GM21723 (cell line): Measurements from ENCODE around the gene SYT1.
"Not testable (repeated sequence)": the region's sequence is repeated elsewhere in the genome, so short reads cannot be mapped to it uniquely, and the experiment has no call there.

Experiments
- ATAC-seq: cut with Tn5 transposase; IDR thresholded peaks from one replicate; pipeline ENCODE4 v1.9.1; 2021; ENCODE audit warnings: mild to moderate bottlenecking, moderate library complexity; ENCODE audit not compliant: unreplicated experiment

The SYT1 gene

GRCh38 chr12:78966062-78966461 lies 101.5 kb downstream of the SYT1 start:
- no peak for ATAC-seq

GRCh38 chr12:78966926-78967325 lies 102.4 kb downstream of the SYT1 start:
- no peak for ATAC-seq

- ATAC-seq: no peak
Measured at GRCh38 chr12:78968226-78968625, 103.7 kb downstream of the SYT1 start.

DNA sequence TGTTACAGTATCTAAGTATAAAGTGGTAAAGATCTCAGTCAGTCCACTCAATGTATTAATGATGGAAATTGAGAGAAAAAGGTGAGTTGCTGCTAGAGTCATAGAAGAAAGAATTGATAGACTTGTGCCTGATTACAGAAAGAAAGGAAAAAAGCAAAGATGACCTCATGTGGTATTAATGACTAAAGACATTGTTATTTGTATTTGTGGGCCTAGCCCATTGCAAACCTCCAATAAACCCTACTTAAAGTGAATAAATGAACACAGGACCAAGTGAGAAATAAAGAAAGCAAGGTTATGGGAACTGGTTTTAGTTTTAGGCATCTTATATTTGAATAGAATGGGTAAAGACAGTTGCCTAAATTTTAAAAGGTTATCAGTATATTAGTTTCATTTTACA lies 105.5 kb downstream of the SYT1 start:
- no peak for ATAC-seq

DNA sequence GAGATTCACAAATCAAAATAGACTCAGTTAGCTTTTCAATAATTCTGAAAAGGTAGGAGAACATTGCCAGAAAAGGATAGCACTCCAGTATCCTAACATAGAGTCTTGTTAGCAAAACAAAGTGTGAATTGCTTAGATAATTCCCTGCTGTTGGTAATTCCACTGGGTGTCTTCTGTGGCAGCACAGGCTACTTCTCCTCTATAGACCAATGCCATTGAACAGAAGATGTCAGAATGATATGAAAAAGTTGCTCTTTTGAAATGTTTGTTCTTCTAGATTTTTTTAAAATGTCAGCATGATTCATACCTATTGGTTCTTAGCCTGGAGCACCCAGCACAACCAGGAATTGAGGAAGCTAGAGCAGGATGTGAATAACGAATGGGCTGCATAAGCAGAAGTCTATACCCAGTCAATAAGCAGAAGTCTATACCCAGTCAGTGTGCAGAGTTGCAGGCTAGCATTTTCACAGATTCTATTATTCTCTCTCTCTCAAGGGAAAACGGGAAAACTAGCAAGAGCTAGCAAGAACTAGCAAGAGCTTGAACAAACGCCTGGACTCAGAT lies 112.8 kb downstream of the SYT1 start:
- ATAC-seq: no peak

DNA sequence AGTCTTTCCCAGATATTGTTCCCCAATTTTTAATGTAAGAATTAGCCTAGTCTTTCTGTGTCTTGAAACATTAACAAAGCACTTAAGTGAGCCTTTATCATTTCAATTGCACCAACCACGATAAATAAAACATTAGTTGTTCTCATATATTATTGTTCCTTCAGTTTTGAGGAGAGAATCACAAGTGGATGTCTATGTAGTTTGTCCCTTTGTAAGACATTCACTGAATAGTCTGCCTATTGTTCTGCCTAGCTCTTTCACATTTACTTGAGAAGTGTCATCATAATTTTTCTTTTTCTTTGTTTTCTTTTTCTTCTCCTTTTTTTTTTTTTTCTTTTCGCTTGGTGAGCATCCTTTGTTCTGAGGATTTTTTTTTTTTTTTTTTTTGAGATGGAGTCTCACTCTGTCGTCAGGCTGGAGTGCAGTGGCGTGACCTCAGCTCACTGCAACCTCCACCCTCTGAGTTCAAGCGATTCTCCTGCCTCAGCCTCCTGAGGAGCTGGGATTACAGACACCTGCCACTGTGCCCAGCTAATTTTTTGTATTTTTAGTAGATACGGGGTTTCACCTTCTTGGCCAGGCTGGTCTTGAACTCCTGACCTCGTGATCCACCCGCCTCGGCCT lies 129.7 kb downstream of the SYT1 start:
- ATAC-seq: no peak

- no peak for ATAC-seq
Measured at GRCh38 chr12:79000501-79000900, 135.9 kb downstream of the SYT1 start.

GRCh38 chr12:79001404-79001803 lies 136.8 kb downstream of the SYT1 start:
- no peak for ATAC-seq

GRCh38 chr12:79006306-79006705 lies 141.7 kb downstream of the SYT1 start:
- peak; percentile 62 for ATAC-seq

- ATAC-seq: no peak
Measured at GRCh38 chr12:79008591-79008990, 144.0 kb downstream of the SYT1 start.

GRCh38 chr12:79012636-79013035 lies 148.1 kb downstream of the SYT1 start:
- no peak for ATAC-seq

- no peak for ATAC-seq
Measured at GRCh38 chr12:79016181-79016580, 151.6 kb downstream of the SYT1 start.

DNA sequence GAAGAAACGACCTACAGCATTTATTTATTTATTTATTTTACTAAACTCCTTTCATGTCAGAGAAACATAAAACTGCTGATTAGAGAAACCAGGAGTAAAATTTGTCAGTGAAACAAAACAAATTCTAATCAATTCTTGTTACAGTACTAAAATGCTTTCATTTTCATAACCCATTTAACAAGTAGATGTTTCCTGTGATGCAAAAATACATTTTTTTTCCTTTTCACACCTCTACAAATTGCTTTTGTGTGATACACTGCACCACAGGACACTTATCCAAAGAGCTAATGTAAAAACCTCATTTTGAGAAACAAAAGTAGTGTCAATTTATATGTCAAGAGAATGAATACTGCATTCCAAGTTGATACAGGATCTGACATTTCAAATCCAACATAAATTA lies 155.1 kb downstream of the SYT1 start:
- ATAC-seq: no peak

DNA sequence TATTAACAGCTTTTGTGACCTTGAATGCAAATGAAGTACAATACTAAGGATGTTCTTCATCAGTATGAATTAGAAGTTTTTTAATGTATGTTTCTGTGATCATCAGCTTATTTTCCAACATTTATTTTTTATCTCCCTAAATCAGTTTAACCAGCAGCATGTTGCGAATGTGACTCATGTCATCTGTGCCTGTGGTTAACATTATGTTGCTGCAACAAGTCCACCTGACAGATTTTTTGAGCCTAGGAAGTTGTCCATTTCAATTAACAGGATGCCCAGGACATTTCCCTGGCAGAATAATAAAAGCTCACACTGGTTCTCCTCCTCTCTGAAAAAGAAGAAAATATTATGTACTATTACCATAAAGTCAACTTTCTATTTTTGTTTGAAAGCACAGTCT lies 155.5 kb downstream of the SYT1 start:
- no peak for ATAC-seq

DNA sequence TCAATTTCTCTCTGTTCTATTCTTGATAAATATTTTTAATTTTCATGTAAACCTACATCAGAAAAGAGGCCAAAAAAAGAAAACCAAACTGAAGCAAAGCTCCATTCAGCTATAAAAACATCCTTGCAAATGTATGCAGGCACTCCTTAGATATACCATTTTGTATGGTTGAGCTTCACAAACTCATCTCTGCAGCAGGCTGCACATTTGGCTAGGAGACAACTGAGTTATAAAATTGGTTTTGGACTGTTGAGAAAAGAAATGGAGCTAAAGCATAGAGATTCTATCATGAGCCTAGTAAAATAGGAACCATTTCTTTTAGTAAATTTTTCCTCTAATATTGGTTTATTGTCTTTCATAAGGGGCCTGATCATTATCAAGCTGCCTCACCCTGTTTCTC lies 156.4 kb downstream of the SYT1 start:
- ATAC-seq: no peak

- ATAC-seq: no peak
Measured at GRCh38 chr12:79023261-79023660, 158.7 kb downstream of the SYT1 start.

GRCh38 chr12:79023784-79024183 lies 159.2 kb downstream of the SYT1 start:
- ATAC-seq: no peak

GRCh38 chr12:79033788-79034187 lies 169.2 kb downstream of the SYT1 start:
- ATAC-seq: no peak

DNA sequence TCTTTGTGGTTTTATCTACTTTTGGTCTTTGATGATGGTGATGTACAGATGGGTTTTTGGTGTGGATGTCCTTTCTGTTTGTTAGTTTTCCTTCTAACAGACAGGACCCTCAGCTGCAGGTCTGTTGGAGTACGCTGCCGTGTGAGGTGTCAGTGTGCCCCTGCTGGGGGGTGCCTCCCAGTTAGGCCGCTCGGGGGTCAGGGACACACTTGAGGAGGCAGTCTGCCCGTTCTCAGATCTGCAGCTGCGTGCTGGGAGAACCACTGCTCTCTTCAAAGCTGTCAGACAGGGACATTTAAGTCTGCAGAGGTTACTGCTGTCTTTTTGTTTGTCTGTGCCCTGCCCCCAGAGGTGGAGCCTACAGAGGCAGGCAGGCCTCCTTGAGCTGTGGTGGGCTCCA lies 180.2 kb downstream of the SYT1 start:
- ATAC-seq: not testable (repeated sequence)

DNA sequence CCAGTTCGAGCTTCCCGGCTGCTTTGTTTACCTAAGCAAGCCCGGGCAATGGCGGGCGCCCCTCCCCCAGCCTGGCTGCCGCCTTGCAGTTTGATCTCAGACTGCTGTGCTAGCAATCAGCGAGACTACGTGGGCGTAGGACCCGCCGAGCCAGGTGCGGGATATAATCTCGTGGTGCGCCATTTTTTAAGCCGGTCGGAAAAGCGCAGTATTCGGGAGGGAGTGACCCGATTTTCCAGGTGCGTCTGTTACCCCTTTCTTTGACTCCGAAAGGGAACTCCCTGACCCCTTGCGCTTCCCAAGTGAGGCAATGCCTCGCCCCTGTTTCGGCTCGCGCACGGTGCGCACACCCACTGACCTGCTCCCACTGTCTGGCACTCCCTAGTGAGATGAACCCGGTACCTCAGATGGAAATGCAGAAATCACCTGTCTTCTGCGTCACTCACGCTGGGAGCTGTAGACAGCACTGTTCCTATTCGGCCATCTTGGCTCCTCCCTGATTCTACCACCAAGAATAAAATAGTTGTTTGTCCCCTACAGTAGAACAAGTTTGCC lies 180.7 kb downstream of the SYT1 start:
- ATAC-seq: not testable (repeated sequence)

GRCh38 chr12:79046021-79046420 lies 181.4 kb downstream of the SYT1 start:
- no peak for ATAC-seq

DNA sequence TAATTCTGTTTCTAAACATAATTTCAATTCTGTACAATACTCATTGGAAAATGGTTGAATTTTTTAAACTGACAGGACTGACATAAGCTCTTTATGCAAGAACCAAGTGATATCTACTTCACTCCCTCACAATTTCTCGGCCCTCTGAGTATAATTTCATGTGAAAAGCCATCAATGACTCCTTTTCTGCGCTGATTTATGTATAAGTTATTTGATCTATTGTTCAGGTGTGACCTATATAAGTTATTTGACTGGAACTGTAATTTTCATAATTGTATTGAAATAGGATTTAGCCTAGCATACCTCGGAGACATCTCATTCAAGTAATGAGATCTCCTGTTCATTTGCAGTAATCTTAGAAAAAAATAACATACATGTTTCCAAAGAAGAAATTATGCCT lies 184.4 kb downstream of the SYT1 start:
- ATAC-seq: no peak

DNA sequence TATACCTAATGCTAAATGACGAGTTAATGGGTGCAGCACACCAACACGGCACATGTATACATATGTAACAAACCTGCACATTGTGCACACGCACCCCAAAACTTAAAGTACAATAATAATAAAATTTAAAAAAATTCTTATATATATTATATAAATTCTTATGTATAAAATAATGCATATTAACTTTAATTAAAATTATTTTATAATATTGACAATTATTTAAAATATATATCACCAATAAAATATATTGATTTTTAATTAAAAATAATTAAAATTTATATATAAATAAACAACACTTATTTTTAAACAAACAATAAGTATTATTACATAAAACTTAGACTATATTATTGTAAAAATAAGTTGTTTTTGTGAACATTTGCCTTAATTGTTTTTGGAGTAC lies 188.8 kb downstream of the SYT1 start:
- ATAC-seq: no peak
